SK-N-MC (cell line): Measurements from ENCODE around the gene MROH7.

Experiments
- EZH2 ChIP-seq: fragments of 200-600 bp; sonication (generic); IDR thresholded peaks from one replicate; pipeline ENCODE4 v1.6.1; 2017; ENCODE audit warnings: antibody characterized with exemption
- POLR2AphosphoS5 ChIP-seq: IDR thresholded peaks from 2 replicates; pipeline ENCODE4 v1.6.1; 2012; ENCODE audit warnings: mild to moderate bottlenecking, low read depth, low read length, borderline replicate concordance

DNA sequence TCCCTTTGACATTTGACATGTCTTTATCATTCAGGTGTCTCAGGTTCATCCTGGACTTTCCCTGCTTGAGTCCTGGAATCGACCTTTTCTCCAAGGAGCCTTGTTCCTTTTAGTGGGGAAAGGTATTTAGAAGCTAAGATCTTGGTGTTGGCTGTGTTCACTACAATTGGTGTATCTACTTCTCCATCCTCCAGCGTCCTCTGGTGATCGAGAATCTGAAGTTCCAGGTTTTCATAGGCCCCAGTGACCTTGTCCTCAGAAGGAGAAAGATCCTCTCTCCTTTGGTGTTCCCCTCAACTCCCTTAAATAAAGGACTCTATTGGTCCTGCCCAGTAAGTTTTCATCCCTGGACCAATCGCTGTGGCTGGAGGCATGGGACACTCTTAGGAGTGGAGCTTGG lies 22.1 kb downstream of the MROH7 start:
- no peak for TF ChIP-seq POLR2AphosphoS5
- no peak for TF ChIP-seq EZH2
